Liver (tissue), 3 donors: ENCODE data around the gene PTCRA.

Source experiments
- CTCF ChIP-seq: fragments of 150-350 bp; IDR thresholded peaks from 2 replicates; pipeline ENCODE4 v1.5.1; 2017; ENCODE audit warnings: improper control_type of control experiment, low read depth, low read length; ENCODE audit not compliant: missing input control
- FOXA1 ChIP-seq: IDR thresholded peaks from 2 replicates; pipeline ENCODE4 v1.6.1; 2016; ENCODE audit warnings: antibody characterized with exemption
- JUND ChIP-seq, 2 donors: IDR thresholded peaks; 2 replicates each; pipeline ENCODE4 v1.6.1; 2016; ENCODE audit warnings: antibody characterized with exemption in 2 of 2
- RAD21 ChIP-seq, 2 donors: IDR thresholded peaks; 2 replicates each; pipeline ENCODE4 v1.6.1; 2016; ENCODE audit warnings: antibody characterized with exemption in 2 of 2, mild to moderate bottlenecking in 2 of 2
- SP1 ChIP-seq: IDR thresholded peaks from 2 replicates; pipeline ENCODE4 v1.6.1; 2018; ENCODE audit warnings: antibody characterized with exemption, mild to moderate bottlenecking
- donor health status: healthy.
- donor health status: healthy.

GRCh38 chr6:42970871-42971612 is 55.2 kb downstream of the PTCRA start:
- no peak for TF ChIP-seq JUND (IDR thresholded peaks at IDR 0.05)
- no peak for TF ChIP-seq SP1
- no peak for TF ChIP-seq CTCF
- no peak for TF ChIP-seq FOXA1
- TF ChIP-seq RAD21 (IDR thresholded peaks at IDR 0.05) = no peak
